HEK293 (cell line): Measurements from ENCODE around the gene ENGASE.

Experiments
- CTCF ChIA-PET: fragments of 350-600 bp; formaldehyde crosslinking; extraction: SDS; loops from one replicate; lab custom pipeline; 2021; ENCODE audit warnings: antibody characterized with exemption; lab: Yijun Ruan, JAX
- POLR2A ChIA-PET: fragments of 300-600 bp; formaldehyde crosslinking; extraction: SDS; loops from one replicate; lab custom pipeline; 2020; ENCODE audit warnings: antibody characterized with exemption, inconsistent platforms; lab: Yijun Ruan, JAX
- H3K27ac ChIP-seq: fragments of 200-500 bp; sonication (Bioruptor generic); 2 replicates; pipeline ENCODE4 v1.5.1; 2014; ENCODE audit warnings: low read depth, low read length, control low read depth, inconsistent platforms; ENCODE audit errors: extremely low read depth
- H3K36me3 ChIP-seq, 2 experiments: fragments of 200-500 bp in 1 of 2; sonication (Bioruptor generic) in 1 of 2; 1 replicate in 1 of 2; 2 replicates in 1 of 2; pipeline ENCODE4 v1.5.1; 2014 to 2017; ENCODE audit warnings: inconsistent platforms in 2 of 2, low read length in 2 of 2; ENCODE audit not compliant: control insufficient read depth in 2 of 2, insufficient read depth in 1 of 2
- H3K4me1 ChIP-seq: fragments of 200-500 bp; sonication (Bioruptor generic); 2 replicates; pipeline ENCODE4 v1.5.1; 2014; ENCODE audit warnings: mild to moderate bottlenecking, low read length, inconsistent platforms; ENCODE audit not compliant: control insufficient read depth, insufficient read depth
- H3K4me3 ChIP-seq: 2 replicates; pipeline ENCODE4 v1.5.1; 2011; ENCODE audit warnings: low read depth, mild to moderate bottlenecking, control low read depth, low read length, moderate library complexity
- H3K9me3 ChIP-seq: fragments of 200-500 bp; sonication (Bioruptor generic); 2 replicates; pipeline ENCODE4 v1.5.1; 2014; ENCODE audit warnings: low read depth, low read length, inconsistent platforms; ENCODE audit not compliant: control insufficient read depth, insufficient read depth
- EGR2 ChIP-seq: fragments of 450-650 bp; formaldehyde crosslinking; IDR thresholded peaks from 2 replicates; pipeline ENCODE4 v1.5.1; 2016; ENCODE audit warnings: low read depth, missing biosample characterization, missing genetic modification characterization
- HOXC10 ChIP-seq: sonication (generic); formaldehyde crosslinking; IDR thresholded peaks from 2 replicates; pipeline ENCODE4 v1.8.1; 2023; ENCODE audit warnings: mild to moderate bottlenecking, missing genetic modification reagents
- PRDM10 ChIP-seq: fragments of 450-650 bp; formaldehyde crosslinking; IDR thresholded peaks from 2 replicates; pipeline ENCODE4 v1.5.1; 2016; ENCODE audit warnings: missing biosample characterization, missing genetic modification characterization
- SETDB1 ChIP-seq: IDR thresholded peaks from one replicate; pipeline ENCODE4 v1.6.1; 2017; ENCODE audit warnings: mild to moderate bottlenecking, low read length, moderate library complexity, mixed read lengths; ENCODE audit not compliant: insufficient read length
- SP2 ChIP-seq: fragments of 450-650 bp; formaldehyde crosslinking; IDR thresholded peaks from 2 replicates; pipeline ENCODE4 v1.5.1; 2016; ENCODE audit warnings: missing biosample characterization, missing genetic modification characterization
- TRIM28 ChIP-seq: IDR thresholded peaks from 2 replicates; pipeline ENCODE4 v1.6.1; 2011; ENCODE audit warnings: low read length, control low read depth, borderline replicate concordance
- ZBTB48 ChIP-seq: fragments of 450-650 bp; formaldehyde crosslinking; IDR thresholded peaks from 2 replicates; pipeline ENCODE4 v1.5.1; 2016; ENCODE audit warnings: missing biosample characterization, missing genetic modification characterization
- ZBTB8A ChIP-seq: fragments of 450-650 bp; formaldehyde crosslinking; IDR thresholded peaks from 2 replicates; pipeline ENCODE4 v1.5.1; 2016; ENCODE audit warnings: missing biosample characterization, missing genetic modification characterization
- ZFP3 ChIP-seq: fragments of 450-650 bp; formaldehyde crosslinking; IDR thresholded peaks from 2 replicates; pipeline ENCODE4 v1.5.1; 2016; ENCODE audit warnings: low read depth, missing biosample characterization, missing genetic modification characterization
- ZIC2 ChIP-seq: fragments of 450-650 bp; formaldehyde crosslinking; IDR thresholded peaks from 2 replicates; pipeline ENCODE4 v1.5.1; 2016; ENCODE audit warnings: missing biosample characterization, missing genetic modification characterization
- ZNF121 ChIP-seq: fragments of 450-650 bp; formaldehyde crosslinking; IDR thresholded peaks from 2 replicates; pipeline ENCODE4 v1.5.1; 2016; ENCODE audit warnings: missing biosample characterization, missing genetic modification characterization
- ZNF146 ChIP-seq: fragments of 450-650 bp; formaldehyde crosslinking; IDR thresholded peaks from 2 replicates; pipeline ENCODE4 v1.5.1; 2016; ENCODE audit warnings: missing biosample characterization, missing genetic modification characterization
- ZNF23 ChIP-seq: fragments of 450-650 bp; formaldehyde crosslinking; IDR thresholded peaks from 2 replicates; pipeline ENCODE4 v1.5.1; 2016; ENCODE audit warnings: missing biosample characterization, missing genetic modification characterization, borderline replicate concordance
- ZNF354C ChIP-seq: fragments of 450-650 bp; formaldehyde crosslinking; IDR thresholded peaks from 2 replicates; pipeline ENCODE4 v1.5.1; 2016; ENCODE audit warnings: missing biosample characterization, missing genetic modification characterization, low read depth, borderline replicate concordance
- ZNF394 ChIP-seq: fragments of 450-650 bp; formaldehyde crosslinking; IDR thresholded peaks from 2 replicates; pipeline ENCODE4 v1.5.1; 2016; ENCODE audit warnings: missing biosample characterization, missing genetic modification characterization, mild to moderate bottlenecking, moderate library complexity, borderline replicate concordance
- ZNF423 ChIP-seq: fragments of 450-650 bp; formaldehyde crosslinking; IDR thresholded peaks from 2 replicates; pipeline ENCODE4 v1.5.1; 2016; ENCODE audit warnings: missing biosample characterization, missing genetic modification characterization
- ZNF664 ChIP-seq: fragments of 450-650 bp; formaldehyde crosslinking; IDR thresholded peaks from 2 replicates; pipeline ENCODE4 v1.5.1; 2016; ENCODE audit warnings: missing biosample characterization, missing genetic modification characterization

Gene ENGASE

GRCh38 chr17:79033046-79033616, 41.5 kb upstream of the ENGASE start (continued):
- TF ChIP-seq ZBTB48 (tag by site-specific recombination) = no peak

GRCh38 chr17:79033741-79034501, 40.7 kb upstream of the ENGASE start:
- peaks cover 8% of the 10 kb centered on the region; the same call in 1 of the 2 replicates for H3K4me1 ChIP-seq
- no peaks in the 10 kb centered on the region for H3K9me3 ChIP-seq
- POLR2A ChIA-PET = interaction anchor here (1.7 kb wide), 1 partner anchor 54 kb away, joined by 4 read pairs; the partner anchor contains the start of gene LGALS3BP
- CTCF ChIA-PET = interaction anchor here (0.8 to 5.2 kb wide), 7 partner anchors 8 to 1002 kb away, joined by 3 to 48 read pairs (median 4); no protein-coding TSS in a partner anchor
- H3K36me3 ChIP-seq = no peaks in the 10 kb centered on the region
- H3K4me3 ChIP-seq = no peak overlapping the region
- TF ChIP-seq ZNF423 (tag by site-specific recombination) (peak; percentile 81), EGR2 (tag by site-specific recombination) (peak; percentile 28; the same call in 1 of the 2 replicates), ZBTB8A (tag by site-specific recombination) (peak; percentile 46; the same call in 1 of the 2 replicates), ZIC2 (tag by site-specific recombination) (peak; percentile 81), ZFP3 (no peak)
- peak overlapping the region; percentile 28 for H3K27ac ChIP-seq

- CTCF ChIA-PET = interaction anchor here (0.7 to 5.2 kb wide), 5 partner anchors 10 to 48 kb away, joined by 3 to 48 read pairs (median 5); no protein-coding TSS in a partner anchor
- POLR2A ChIA-PET = no interaction called here
- TF ChIP-seq SP2 (0 out of 2 replicates have a peak, but pooled peaks have one; percentile 12), PRDM10 (tag by site-specific recombination) (no peak)
- no peak overlapping the region for H3K4me3 ChIP-seq
- no peaks in the 10 kb centered on the region for H3K36me3 ChIP-seq
- peaks cover 8% of the 10 kb centered on the region; the same call in 1 of the 2 replicates for H3K4me1 ChIP-seq
- no peak overlapping the region for H3K27ac ChIP-seq
- no peaks in the 10 kb centered on the region for H3K9me3 ChIP-seq
Measured at GRCh38 chr17:79034931-79035485, 39.6 kb upstream of the ENGASE start.

- TF ChIP-seq TRIM28 = no peak
- TF ChIP-seq SETDB1 = no peak
- no peak for TF ChIP-seq ZNF146 (tag by site-specific recombination)
- no peak for TF ChIP-seq ZNF664 (tag by site-specific recombination)
- TF ChIP-seq ZNF394 (tag by site-specific recombination) = no peak
- TF ChIP-seq HOXC10 = no peak
- no peak for TF ChIP-seq ZNF121
- TF ChIP-seq ZNF354C (tag by site-specific recombination) = no peak
- no peak for TF ChIP-seq ZNF23 (tag by site-specific recombination)
- ChIA-PET CTCF (interaction anchor here (0.7 to 7.5 kb wide), 8 partner anchors 9 to 51 kb away, joined by 3 to 119 read pairs (median 4); no protein-coding TSS in a partner anchor), POLR2A (interaction anchor here (0.5 to 1.4 kb wide), 2 partner anchors 9 to 170 kb away, joined by 3 to 4 read pairs; no protein-coding TSS in a partner anchor)
Measured at GRCh38 chr17:79035686-79036085, 38.9 kb upstream of the ENGASE start.

More at GRCh38 chr17:79035686-79036085, 38.9 kb upstream of the ENGASE start:
- no peaks in the 10 kb centered on the region for H3K36me3 ChIP-seq
- H3K9me3 ChIP-seq = no peaks in the 10 kb centered on the region
- no peak overlapping the region for H3K4me3 ChIP-seq
- H3K27ac ChIP-seq = no peak overlapping the region
- peaks cover 8% of the 10 kb centered on the region; the same call in 1 of the 2 replicates for H3K4me1 ChIP-seq
